NCI-H1417 (cell line): ENCODE measurements around the gene TPR.

Experiments used
- DNase-seq, 3 experiments: peaks; one replicate each; lab custom pipeline; 2025; lab: John Stamatoyannopoulos, UW

TPR gene

GRCh38 chr1:186289943-186290545 is 85.0 kb downstream of the TPR start:
- no peak for DNase-seq

- DNase-seq: no peak
Measured at GRCh38 chr1:186286615-186287315, 88.3 kb downstream of the TPR start.

DNA sequence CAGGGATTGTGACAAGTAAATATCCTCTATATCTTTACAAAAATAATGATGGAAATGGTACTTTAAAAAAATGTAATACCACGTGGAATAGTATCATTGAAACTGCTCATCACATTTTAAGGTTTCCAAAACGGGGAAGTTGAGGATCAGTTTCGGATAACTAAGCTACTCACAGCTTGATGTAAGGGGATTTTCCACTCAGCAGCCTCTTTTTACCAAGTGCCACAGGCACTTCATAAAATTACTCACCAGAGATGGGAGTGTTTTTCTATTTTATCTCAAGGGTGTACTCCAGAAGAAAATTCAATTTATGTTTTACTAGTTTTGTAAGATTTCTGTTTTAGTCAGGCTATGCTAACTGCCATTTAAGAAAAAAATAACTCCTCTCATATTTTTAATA is 91.7 kb downstream of the TPR start:
- DNase-seq: no peak

- no peak for DNase-seq
Measured at GRCh38 chr1:186282466-186282865, 92.6 kb downstream of the TPR start.

- DNase-seq: no peak
Measured at GRCh38 chr1:186275822-186276221, 99.2 kb downstream of the TPR start.

DNA sequence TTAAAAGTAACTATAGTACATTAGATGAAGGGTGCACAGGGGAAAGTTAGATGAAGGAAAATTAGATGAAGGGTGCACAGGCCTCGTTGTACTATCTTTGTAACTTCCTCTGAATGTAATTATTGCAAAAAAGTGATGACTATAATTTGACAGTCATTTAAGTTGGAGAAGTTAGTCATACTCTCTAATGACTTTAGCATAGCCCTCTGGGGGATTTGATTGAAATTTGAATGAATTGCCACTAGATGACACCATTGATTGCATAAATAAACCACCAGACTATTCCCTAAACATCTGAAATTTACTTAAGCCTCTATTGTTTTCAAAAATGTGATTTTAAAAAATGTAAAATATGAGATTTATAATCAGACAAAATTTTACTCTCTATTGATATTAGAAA is 102.6 kb downstream of the TPR start:
- DNase-seq: no peak

GRCh38 chr1:186271032-186271431 is 104.0 kb downstream of the TPR start:
- DNase-seq: no peak
